Hippocampal formation (tissue), 2 donors: Measurements from ENCODE around the gene CNPY4.

ENCODE experiments used
- DNase-seq, 2 donors: peaks; one replicate each; lab custom pipeline; 2025; lab: John Stamatoyannopoulos, UW

Gene CNPY4

DNA sequence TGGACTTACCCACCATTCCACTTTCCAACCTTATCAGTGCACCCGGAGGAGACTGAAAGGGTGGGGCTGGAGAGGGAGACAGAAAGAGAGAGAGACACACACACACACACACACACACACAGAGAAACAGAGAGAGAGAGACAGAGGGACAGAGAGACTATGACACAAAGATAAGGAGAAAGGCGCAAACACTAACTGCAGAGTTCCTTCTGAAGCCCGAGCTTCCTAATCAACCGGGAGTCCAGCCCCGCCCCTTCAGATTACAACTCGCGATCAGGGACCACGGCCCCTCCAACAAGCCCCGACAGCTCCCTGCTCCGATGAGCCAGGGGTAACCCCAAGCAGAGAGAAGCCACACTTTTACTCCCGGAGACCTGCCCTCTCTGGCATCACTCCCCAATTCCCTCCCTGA lies 48.5 kb downstream of the CNPY4 start:
- DNase-seq = no peak

DNA sequence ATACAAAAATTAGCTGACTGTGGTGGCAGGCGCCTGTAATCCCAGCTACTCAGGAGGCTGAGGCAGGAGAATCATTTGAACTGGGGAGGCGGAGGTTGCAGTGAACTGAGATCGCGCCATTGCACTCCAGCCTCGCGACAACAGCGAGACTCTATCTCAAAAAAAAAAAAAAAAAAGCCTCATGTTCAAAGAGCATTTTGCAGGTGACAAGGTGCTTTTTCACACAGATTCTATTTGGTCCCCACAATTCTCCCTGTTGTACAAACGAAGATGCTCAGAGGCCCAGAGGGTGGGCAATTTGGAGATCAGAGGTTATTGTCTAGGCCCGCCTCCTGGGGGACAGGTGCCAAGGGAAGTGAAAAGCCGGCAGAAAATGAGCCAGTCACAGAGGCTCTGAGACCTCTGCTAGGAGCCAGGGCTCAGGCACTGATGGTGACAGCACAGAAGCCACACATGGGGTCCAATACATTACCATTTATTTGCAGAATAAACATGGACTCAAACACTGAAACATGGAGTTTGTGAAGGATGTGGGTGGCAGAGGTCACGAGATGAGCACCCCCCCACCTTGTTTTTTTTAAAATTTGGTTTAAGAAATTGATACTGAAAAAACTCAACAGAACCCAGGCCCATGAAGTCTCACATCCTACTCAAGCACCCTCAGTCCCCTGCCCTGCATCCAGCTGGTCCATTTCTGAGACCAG lies 49.9 kb downstream of the CNPY4 start:
- DNase-seq = no peak

DNA sequence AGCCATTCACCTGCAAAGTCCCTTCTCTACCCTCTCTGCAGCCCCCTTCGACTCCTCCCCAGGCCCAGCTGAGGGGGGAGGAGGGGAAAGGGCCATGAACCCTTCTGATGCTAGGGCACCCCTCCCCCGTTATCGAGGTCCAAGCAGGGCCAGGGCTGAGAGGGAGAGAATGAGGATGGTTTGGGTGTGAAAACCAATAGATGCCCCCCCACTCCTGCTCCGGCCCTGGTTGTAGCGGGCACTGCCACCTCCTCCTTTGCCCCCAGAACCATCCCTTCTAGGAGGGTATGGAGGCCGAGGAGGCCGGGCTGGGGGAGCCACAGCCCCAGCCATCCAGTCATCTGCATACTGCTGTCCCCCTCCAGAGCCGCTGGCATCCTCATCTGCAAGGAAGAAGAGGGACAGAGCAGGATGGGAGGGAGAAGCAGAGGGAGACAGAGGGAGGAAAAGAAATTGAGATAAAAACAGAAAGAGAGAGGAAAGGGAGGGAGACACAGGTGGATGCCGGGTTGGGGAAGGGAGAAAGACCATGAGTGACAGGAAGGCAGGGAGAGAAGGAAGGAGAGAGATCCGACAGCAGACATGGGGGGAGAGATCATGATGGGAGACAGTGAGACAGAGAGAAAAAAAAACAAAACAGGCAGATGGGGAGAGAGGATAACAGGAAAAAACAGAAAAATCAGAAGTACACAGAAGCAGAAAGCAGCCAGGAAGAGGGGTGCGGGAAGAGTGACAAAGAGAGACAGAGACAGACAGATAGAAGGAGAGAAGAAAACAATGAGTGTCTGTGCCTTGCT lies 50.9 kb downstream of the CNPY4 start:
- DNase-seq = no peak

DNA sequence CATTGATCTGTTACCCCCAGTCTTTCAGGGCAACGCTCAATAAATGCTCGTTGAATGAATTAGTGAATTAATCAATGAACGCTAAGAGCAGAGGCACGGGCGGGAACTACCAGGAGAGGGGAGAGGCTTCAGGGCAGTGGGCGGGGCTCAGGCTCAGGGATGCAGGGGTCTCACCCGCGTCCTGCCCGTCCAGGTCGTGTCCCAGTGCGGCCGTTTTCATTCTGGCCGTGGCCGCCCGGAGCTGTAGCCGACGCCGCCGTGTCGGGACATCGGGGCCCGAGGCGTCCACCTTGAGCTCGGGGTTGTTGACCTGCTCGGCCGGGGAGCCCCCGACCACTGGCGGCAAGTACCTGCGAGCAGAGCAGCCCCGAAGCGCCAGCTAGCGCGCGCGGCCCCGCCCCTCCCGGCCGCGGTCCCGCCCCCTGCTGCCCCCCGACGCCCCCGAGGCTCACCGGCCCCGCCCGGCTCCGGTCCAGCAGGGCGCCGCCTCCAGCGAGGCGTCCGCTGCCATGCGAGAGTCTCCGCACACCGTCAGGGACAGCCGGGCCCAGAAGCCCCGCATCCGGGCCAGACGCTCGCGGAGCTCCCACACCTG lies 51.8 kb downstream of the CNPY4 start:
- DNase-seq = no peak

DNA sequence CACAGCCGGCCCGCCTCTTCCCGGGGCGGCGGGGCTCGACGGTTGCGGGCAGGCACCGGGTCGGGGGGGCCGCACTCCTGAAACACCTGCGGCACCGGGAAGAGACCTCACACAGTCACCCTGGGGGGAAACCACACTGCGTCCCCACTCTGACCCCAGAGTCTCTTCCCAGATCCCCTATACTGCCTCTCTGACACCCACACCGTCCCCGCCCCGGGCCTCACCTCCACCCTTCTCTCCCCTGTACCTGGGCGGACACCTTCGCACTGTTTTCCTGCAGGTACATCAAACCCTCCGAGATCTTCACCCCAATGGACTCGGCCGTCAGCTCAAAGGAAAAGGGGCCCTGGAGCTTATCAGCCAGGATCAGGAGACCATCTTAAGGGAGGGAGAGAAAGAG lies 52.4 kb downstream of the CNPY4 start:
- DNase-seq = no peak

DNA sequence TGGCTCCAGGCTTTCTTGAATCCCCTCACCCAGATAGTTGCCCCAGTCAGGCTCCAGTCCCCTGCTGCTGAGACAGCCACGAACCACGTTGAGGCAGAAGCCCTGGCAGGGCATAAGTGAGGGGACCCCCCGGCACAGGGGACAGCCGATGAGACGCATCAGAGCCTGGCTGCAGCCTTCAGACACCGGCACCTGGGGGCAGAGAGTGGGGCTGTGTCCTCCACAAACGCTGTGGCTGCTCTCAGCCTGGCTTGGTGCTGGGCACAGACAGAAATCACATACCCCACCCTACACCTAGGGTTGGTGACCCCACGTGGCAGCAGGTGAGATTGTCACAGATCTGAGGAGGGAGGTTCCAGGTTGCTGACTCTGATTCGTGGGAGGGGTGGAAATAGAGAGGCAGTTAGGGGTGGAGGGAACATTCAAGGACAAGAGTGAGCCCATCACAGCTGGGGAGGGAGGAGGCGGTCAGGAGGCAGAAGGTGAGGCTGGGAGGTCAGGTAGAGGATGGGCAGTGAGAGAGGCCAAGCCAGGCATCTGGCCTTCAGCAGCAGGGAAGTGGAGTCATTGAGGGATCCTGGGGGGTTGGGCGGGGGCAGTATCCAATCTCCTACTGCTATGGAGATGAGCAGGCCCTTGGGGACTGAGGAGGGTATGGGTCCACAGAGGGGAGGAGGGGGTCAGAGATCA lies 54.5 kb downstream of the CNPY4 start:
- no peak for DNase-seq

DNA sequence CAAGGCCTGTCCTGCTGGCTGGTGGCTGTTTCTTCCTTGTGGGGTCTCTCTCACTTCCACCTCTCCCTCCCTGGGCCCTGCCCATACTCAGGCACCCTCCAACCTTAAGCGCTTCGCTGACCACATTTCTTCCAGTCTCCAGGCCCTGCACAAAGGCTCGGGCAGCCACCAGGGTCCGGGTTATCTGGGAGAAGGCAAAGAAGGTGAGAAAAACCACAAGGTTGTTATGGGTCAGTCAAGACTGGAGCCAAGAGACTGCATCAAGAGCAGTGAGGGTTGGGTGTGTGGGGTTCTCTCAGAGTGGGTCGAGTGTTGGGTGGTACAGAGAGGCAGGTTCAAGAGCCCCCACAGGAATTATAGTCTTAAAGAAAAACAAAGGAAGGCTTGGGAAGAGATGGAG lies 55.1 kb downstream of the CNPY4 start:
- no peak for DNase-seq
